ENCODE results near the gene AUTS2.

AUTS2 gene

GRCh38 chr7:69837387-69838068 lies 239.3 kb downstream of the AUTS2 start:
- no peak for DNase-seq (ENCODE audit: extremely low read depth in 1 of 2, low read depth in 1 of 2)

GRCh38 chr7:69839782-69840181 lies 241.5 kb downstream of the AUTS2 start:
- no peak for DNase-seq (ENCODE audit: extremely low read depth in 1 of 2, low read depth in 1 of 2)

GRCh38 chr7:69840248-69840647 lies 242.0 kb downstream of the AUTS2 start:
- no peak for DNase-seq (ENCODE audit: extremely low read depth in 1 of 2, low read depth in 1 of 2)

- no peak for DNase-seq (ENCODE audit: extremely low read depth in 1 of 2, low read depth in 1 of 2)
These were observed 245.4 kb downstream of the AUTS2 start for GRCh38 chr7:69843653-69844052.

GRCh38 chr7:69844264-69844868 lies 246.1 kb downstream of the AUTS2 start:
- no peak for DNase-seq (ENCODE audit: extremely low read depth in 1 of 2, low read depth in 1 of 2)

GRCh38 chr7:69845721-69846495 lies 247.6 kb downstream of the AUTS2 start:
- DNase-seq (ENCODE audit: extremely low read depth in 1 of 2, low read depth in 1 of 2) = no peak

- no peak for DNase-seq (ENCODE audit: extremely low read depth in 1 of 2, low read depth in 1 of 2)
These were observed 249.8 kb downstream of the AUTS2 start for GRCh38 chr7:69847921-69848612.

GRCh38 chr7:69849268-69849667 lies 251.0 kb downstream of the AUTS2 start:
- DNase-seq (ENCODE audit: extremely low read depth in 1 of 2, low read depth in 1 of 2) = no peak

- DNase-seq (ENCODE audit: extremely low read depth in 1 of 2, low read depth in 1 of 2) = no peak
These were observed 258.7 kb downstream of the AUTS2 start for GRCh38 chr7:69857014-69857413.

GRCh38 chr7:69858471-69858870 lies 260.2 kb downstream of the AUTS2 start:
- no peak for DNase-seq (ENCODE audit: extremely low read depth in 1 of 2, low read depth in 1 of 2)

GRCh38 chr7:69859342-69859741 lies 261.1 kb downstream of the AUTS2 start:
- no peak for DNase-seq (ENCODE audit: extremely low read depth in 1 of 2, low read depth in 1 of 2)

- no peak for DNase-seq (ENCODE audit: extremely low read depth in 1 of 2, low read depth in 1 of 2)
These were observed 262.2 kb downstream of the AUTS2 start for GRCh38 chr7:69860486-69860885.

- DNase-seq (ENCODE audit: extremely low read depth in 1 of 2, low read depth in 1 of 2) = no peak
These were observed 262.8 kb downstream of the AUTS2 start for GRCh38 chr7:69860941-69861622.

- DNase-seq (ENCODE audit: extremely low read depth in 1 of 2, low read depth in 1 of 2) = no peak
These were observed 264.3 kb downstream of the AUTS2 start for GRCh38 chr7:69862413-69863064.

GRCh38 chr7:69864274-69864673 lies 266.0 kb downstream of the AUTS2 start:
- DNase-seq (ENCODE audit: extremely low read depth in 1 of 2, low read depth in 1 of 2) = no peak

- no peak for DNase-seq (ENCODE audit: extremely low read depth in 1 of 2, low read depth in 1 of 2)
These were observed 266.5 kb downstream of the AUTS2 start for GRCh38 chr7:69864822-69865221.

- no peak for DNase-seq (ENCODE audit: extremely low read depth in 1 of 2, low read depth in 1 of 2)
These were observed 270.6 kb downstream of the AUTS2 start for GRCh38 chr7:69868921-69869320.

- DNase-seq (ENCODE audit: extremely low read depth in 1 of 2, low read depth in 1 of 2) = no peak
These were observed 273.1 kb downstream of the AUTS2 start for GRCh38 chr7:69871213-69871885.

GRCh38 chr7:69871886-69872569 lies 273.8 kb downstream of the AUTS2 start:
- DNase-seq (ENCODE audit: extremely low read depth in 1 of 2, low read depth in 1 of 2) = no peak

Data from stimulated activated CD8-positive, alpha-beta memory T cell treated with anti-CD3 and anti-CD28 coated beads, Interleukin-7, amount 100 ng/mL, for 48 hours (primary cell).